HepG2 (cell line): ENCODE data around the gene PDK1. TPM values are rescaled to one million over a fixed set of nuclear protein-coding genes. Genes with fewer than 3 reads are reported as not detected.

ENCODE experiments used
- ATAC-seq: fragments of 200-7000 bp; cut with Tn5 transposase; 3 replicates; pipeline ENCODE4 v1.9.1; 2020; ENCODE audit warnings: mild to moderate bottlenecking, moderate library complexity
- BruUV-seq: library from RNA; stranded (reverse); fragments of 400-500 nt; replicated peaks from 2 replicates; lab custom pipeline; 2021; lab: Mats Ljungman, UMichigan
- CTCF ChIA-PET: fragments of 300-600 bp; formaldehyde crosslinking; extraction: SDS; loops from one replicate; lab custom pipeline; 2021; ENCODE audit warnings: low total read pairs, inconsistent platforms, low intra/inter-chr PET ratio; lab: Yijun Ruan, JAX
- POLR2A ChIA-PET: fragments of 350-600 bp; sonication (Branson Sonifier 250); formaldehyde crosslinking; loops from one replicate; lab custom pipeline; 2020; ENCODE audit warnings: antibody characterized with exemption, inconsistent platforms; lab: Yijun Ruan, JAX
- DNase-seq: peaks from one replicate; pipeline ENCODE4 v3.0.0-alpha.2; 2015; ENCODE audit warnings: low spot score
- FAIRE-seq: peaks from 3 replicates; lab custom pipeline; 2011; peaks lifted over from hg19 to GRCh38; lab: Jason Lieb, UNC
- H2AFZ ChIP-seq: one replicate; pipeline ENCODE4 v1.6.1; 2011; ENCODE audit warnings: low read length, inconsistent platforms
- H3K27ac ChIP-seq: fragments of 300-600 bp; 3 replicates; pipeline ENCODE4 v1.8.0; 2011; ENCODE audit warnings: mixed run types, mild to moderate bottlenecking, mixed read lengths, low read length, inconsistent platforms; ENCODE audit not compliant: insufficient read depth; ENCODE audit errors: extremely low read length
- H3K27me3 ChIP-seq, 2 experiments: fragments of 200-600 bp in 1 of 2; 2 replicates in 1 of 2; 3 replicates in 1 of 2; pipeline versions ENCODE4 v1.6.0 to v1.8.0; 2011; ENCODE audit warnings: low read length in 2 of 2, mild to moderate bottlenecking in 2 of 2, moderate library complexity in 2 of 2, inconsistent platforms in 1 of 2; ENCODE audit not compliant: insufficient read depth in 2 of 2, control insufficient read depth in 1 of 2
- H3K36me3 ChIP-seq, 2 experiments: fragments of 200-600 bp in 1 of 2; replicated peaks in 1 of 2; 2 replicates in 1 of 2; 3 replicates in 1 of 2; pipeline versions ENCODE4 v1.5.1 to v1.8.0; 2011; ENCODE audit warnings: low read length in 2 of 2, inconsistent platforms in 1 of 2; ENCODE audit not compliant: insufficient read depth in 2 of 2, control insufficient read depth in 1 of 2
- H3K4me1 ChIP-seq: 2 replicates; pipeline ENCODE4 v1.5.1; 2012; ENCODE audit warnings: low read length, inconsistent platforms; ENCODE audit not compliant: insufficient read depth
- H3K4me2 ChIP-seq: 2 replicates; pipeline ENCODE4 v1.6.0; 2011; ENCODE audit warnings: low read depth, low read length, inconsistent platforms
- H3K4me3 ChIP-seq, 3 experiments: fragments of 200-600 bp in 1 of 3; sonication (generic), shearing (Covaris generic) in 1 of 3; replicated peaks in 1 of 3; 2 replicates each; pipeline ENCODE4 v1.5.1; 2011 to 2016; ENCODE audit warnings: low read length in 3 of 3, inconsistent platforms in 2 of 3, low read depth in 2 of 3, mild to moderate bottlenecking in 2 of 3, control low read depth in 1 of 3, mixed read lengths in 1 of 3; ENCODE audit not compliant: insufficient read depth in 1 of 3
- H3K79me2 ChIP-seq: one replicate; pipeline ENCODE4 v1.6.1; 2011; ENCODE audit warnings: low read length, inconsistent platforms; ENCODE audit not compliant: insufficient read depth
- H3K9ac ChIP-seq: 2 replicates; pipeline ENCODE4 v1.6.0; 2011; ENCODE audit warnings: mild to moderate bottlenecking, low read depth, low read length, inconsistent platforms; ENCODE audit not compliant: insufficient read depth
- H3K9me3 ChIP-seq: 2 replicates; pipeline ENCODE4 v1.5.1; 2012; ENCODE audit warnings: mild to moderate bottlenecking, low read length
- H4K20me1 ChIP-seq: 2 replicates; pipeline ENCODE4 v1.6.0; 2011; ENCODE audit warnings: inconsistent platforms, mild to moderate bottlenecking, low read length, moderate library complexity; ENCODE audit not compliant: insufficient read depth
- ATF1 ChIP-seq: IDR thresholded peaks from 2 replicates; pipeline ENCODE4 v1.6.1; 2016; ENCODE audit warnings: mild to moderate bottlenecking, control low read depth
- ATF7 ChIP-seq, 2 experiments: fragments of 450-650 bp in 1 of 2; sonication (generic) in 1 of 2; formaldehyde crosslinking in 1 of 2; IDR thresholded peaks; 2 replicates each; pipeline versions ENCODE4 v1.4.0 to v1.6.1; 2016 to 2020; ENCODE audit warnings: antibody characterized with exemption in 1 of 2, mild to moderate bottlenecking in 1 of 2, missing genetic modification reagents in 1 of 2
- CREB1 ChIP-seq, 2 experiments: fragments of 450-650 bp in 1 of 2; IDR thresholded peaks; 2 replicates each; pipeline ENCODE4 v1.6.1; 2016 to 2017; ENCODE audit warnings: control low read depth in 1 of 2, mild to moderate bottlenecking in 1 of 2, missing compliant biosample characterization in 1 of 2, missing genetic modification characterization in 1 of 2
- GMEB2 ChIP-seq: IDR thresholded peaks from 2 replicates; pipeline ENCODE4 v1.6.1; 2016; ENCODE audit warnings: missing biosample characterization, missing genetic modification reagents, low read depth
- HIC2 ChIP-seq: sonication (generic); formaldehyde crosslinking; IDR thresholded peaks from 2 replicates; pipeline ENCODE4 v1.9.0; 2022; ENCODE audit warnings: low read depth, missing genetic modification reagents
- HNRNPUL1 ChIP-seq: fragments of 200-400 bp; formaldehyde crosslinking; IDR thresholded peaks from 2 replicates; pipeline ENCODE4 v1.6.1; 2017; ENCODE audit warnings: low read depth, mild to moderate bottlenecking, low read length, moderate library complexity
- HOXA9 ChIP-seq: sonication (generic); formaldehyde crosslinking; IDR thresholded peaks from 2 replicates; pipeline ENCODE4 v1.8.1; 2022; ENCODE audit warnings: missing genetic modification reagents, mild to moderate bottlenecking, moderate library complexity, borderline replicate concordance
- ZBTB34 ChIP-seq: sonication (generic); formaldehyde crosslinking; IDR thresholded peaks from 2 replicates; pipeline ENCODE4 v1.8.0; 2022; ENCODE audit warnings: mild to moderate bottlenecking, missing genetic modification reagents
- ZFX ChIP-seq: sonication (generic); formaldehyde crosslinking; IDR thresholded peaks from 2 replicates; pipeline ENCODE4 v1.4.0; 2020; ENCODE audit warnings: mild to moderate bottlenecking, low read depth, missing genetic modification reagents, moderate library complexity
- WGBS: methylation state at CpG from one replicate; pipeline ENCODE4 v1.1.6; 2017; ENCODE audit warnings: low lambda C conversion rate; 5-methylcytosine and 5-hydroxymethylcytosine counted together
- in situ Hi-C: cut with HindIII; loops from 2 replicates; pipeline ENCODE4 v1.10.0; 2017; ENCODE audit warnings: low pct_unique_long_range_greater_than_20kb; ENCODE audit not compliant: extremely low pct_ligation_motif_present
- intact Hi-C: fragments of 100-400 bp; cut with micrococcal nuclease; formaldehyde crosslinking; loops from one replicate; pipeline ENCODE4 v1.10.0; 2022; ENCODE audit not compliant: unreplicated experiment
- polyA plus RNA-seq, 8 experiments: library from polyadenylated mRNA; depleted of rRNA in 3 of 8; stranded (reverse) in 7 of 8; unstranded in 1 of 8; fragments of >200 nt; fragmentation: Illumina TruSeq in 4 of 8; extraction: Trizol in 4 of 8; gene quantifications; 2 replicates each; pipeline versions ENCODE4 v1.2.1 to v1.2.3, GENCODE V29; 2011 to 2016; ENCODE audit warnings: low read depth in 4 of 8, missing spikeins in 1 of 8, mixed read lengths in 1 of 8; ENCODE audit not compliant: insufficient read depth in 1 of 8
- total RNA-seq, 5 experiments: library from RNA; depleted of rRNA; stranded (reverse); fragments of >200 nt; fragmentation: Illumina TruSeq; extraction: Trizol; gene quantifications; 2 replicates each; pipeline ENCODE4 v1.2.3, GENCODE V29; 2016; ENCODE audit warnings: low read depth in 1 of 5
- TF ChIP-seq, protein P1 (sequence below): sonication (generic); formaldehyde crosslinking; conservative IDR thresholded peaks from 2 replicates; pipeline ENCODE4 v1.4.0; 2020; ENCODE audit warnings: missing genetic modification reagents
- TF ChIP-seq, protein P2 (sequence below): sonication (generic); formaldehyde crosslinking; IDR thresholded peaks from 2 replicates; pipeline ENCODE4 v1.5.0; 2020; ENCODE audit warnings: mild to moderate bottlenecking, missing genetic modification reagents, moderate library complexity

PDK1 gene
- total and polyA plus RNA-seq, 2 of the 13 experiments (the other 11 are each of a cell fraction or from before 2014, with no cell fraction given): 11.9 to 96.9 TPM

DNA sequence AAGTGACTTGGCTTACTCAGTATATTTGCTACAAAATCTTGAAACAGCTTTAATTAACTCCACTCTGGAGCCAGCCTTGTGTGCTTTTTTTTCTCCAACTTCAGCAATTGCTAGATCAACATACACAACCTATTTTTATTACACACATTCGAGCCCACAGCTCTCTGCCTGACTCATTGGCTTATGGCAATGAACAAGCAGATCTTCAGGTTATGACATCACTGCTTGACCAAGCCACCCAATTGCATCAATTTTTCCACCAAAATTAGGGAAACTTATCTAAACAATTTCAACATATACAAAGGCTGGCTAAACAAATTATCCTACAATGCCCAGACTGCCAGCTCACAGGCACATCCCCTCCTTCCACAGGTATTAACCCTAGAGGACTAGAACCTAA is 39.6 kb upstream of the PDK1 start:
- Histone ChIP-seq H3K9ac (no peak overlapping the region), H3K79me2 (no peaks in the 10 kb centered on the region), H4K20me1 (no peaks in the 10 kb centered on the region), H3K27me3 (peaks cover 0 to 2% of the 10 kb centered on the region in 2 experiments; a peak in 2 of 5 replicates), H3K27ac (no peak overlapping the region), H3K4me2 (no peak overlapping the region), H3K36me3 (no peaks in the 10 kb centered on the region), H3K4me3 (no peak overlapping the region), H3K4me1 (no peaks in the 10 kb centered on the region), H3K9me3 (peaks cover 43% of the 10 kb centered on the region), H2AFZ (no peak overlapping the region)
- intact Hi-C loops: no loop called here
- BruUV-seq: no TSS peak
- DNase-seq: no peak
- TF ChIP-seq, protein P1, sequence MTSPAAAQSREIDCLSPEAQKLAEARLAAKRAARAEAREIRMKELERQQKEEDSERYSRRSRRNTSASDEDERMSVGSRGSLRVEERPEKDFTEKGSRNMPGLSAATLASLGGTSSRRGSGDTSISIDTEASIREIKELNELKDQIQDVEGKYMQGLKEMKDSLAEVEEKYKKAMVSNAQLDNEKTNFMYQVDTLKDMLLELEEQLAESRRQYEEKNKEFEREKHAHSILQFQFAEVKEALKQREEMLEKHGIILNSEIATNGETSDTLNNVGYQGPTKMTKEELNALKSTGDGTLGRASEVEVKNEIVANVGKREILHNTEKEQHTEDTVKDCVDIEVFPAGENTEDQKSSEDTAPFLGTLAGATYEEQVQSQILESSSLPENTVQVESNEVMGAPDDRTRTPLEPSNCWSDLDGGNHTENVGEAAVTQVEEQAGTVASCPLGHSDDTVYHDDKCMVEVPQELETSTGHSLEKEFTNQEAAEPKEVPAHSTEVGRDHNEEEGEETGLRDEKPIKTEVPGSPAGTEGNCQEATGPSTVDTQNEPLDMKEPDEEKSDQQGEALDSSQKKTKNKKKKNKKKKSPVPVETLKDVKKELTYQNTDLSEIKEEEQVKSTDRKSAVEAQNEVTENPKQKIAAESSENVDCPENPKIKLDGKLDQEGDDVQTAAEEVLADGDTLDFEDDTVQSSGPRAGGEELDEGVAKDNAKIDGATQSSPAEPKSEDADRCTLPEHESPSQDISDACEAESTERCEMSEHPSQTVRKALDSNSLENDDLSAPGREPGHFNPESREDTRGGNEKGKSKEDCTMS (CRISPR knock-in tag): no peak
- TF ChIP-seq ZFX (CRISPR knock-in tag) (no peak), HOXA9 (CRISPR knock-in tag) (no peak), HIC2 (CRISPR knock-in tag) (no peak), GMEB2 (CRISPR knock-in tag) (no peak), HNRNPUL1 (no peak), ZBTB34 (CRISPR knock-in tag) (no peak), ATF1 (CRISPR knock-in tag) (no peak), ATF7 (IDR thresholded peaks at IDR 0.05) (peak; percentile 38; the same call in 1 of the 2 replicates), ATF7 (CRISPR knock-in tag; IDR thresholded peaks at IDR 0.05) (no peak), CREB1 (IDR thresholded peaks at IDR 0.05) (0 out of 2 replicates have a peak, but pooled peaks have one; percentile 52), CREB1 (CRISPR knock-in tag; IDR thresholded peaks at IDR 0.05) (no peak)
- TF ChIP-seq, protein P2, sequence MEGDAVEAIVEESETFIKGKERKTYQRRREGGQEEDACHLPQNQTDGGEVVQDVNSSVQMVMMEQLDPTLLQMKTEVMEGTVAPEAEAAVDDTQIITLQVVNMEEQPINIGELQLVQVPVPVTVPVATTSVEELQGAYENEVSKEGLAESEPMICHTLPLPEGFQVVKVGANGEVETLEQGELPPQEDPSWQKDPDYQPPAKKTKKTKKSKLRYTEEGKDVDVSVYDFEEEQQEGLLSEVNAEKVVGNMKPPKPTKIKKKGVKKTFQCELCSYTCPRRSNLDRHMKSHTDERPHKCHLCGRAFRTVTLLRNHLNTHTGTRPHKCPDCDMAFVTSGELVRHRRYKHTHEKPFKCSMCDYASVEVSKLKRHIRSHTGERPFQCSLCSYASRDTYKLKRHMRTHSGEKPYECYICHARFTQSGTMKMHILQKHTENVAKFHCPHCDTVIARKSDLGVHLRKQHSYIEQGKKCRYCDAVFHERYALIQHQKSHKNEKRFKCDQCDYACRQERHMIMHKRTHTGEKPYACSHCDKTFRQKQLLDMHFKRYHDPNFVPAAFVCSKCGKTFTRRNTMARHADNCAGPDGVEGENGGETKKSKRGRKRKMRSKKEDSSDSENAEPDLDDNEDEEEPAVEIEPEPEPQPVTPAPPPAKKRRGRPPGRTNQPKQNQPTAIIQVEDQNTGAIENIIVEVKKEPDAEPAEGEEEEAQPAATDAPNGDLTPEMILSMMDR (CRISPR knock-in tag): no peak
- ChIA-PET POLR2A (no interaction called here), CTCF (no interaction called here)
- ATAC-seq: no peak
- WGBS: 16% methylated on average over 1 of the region's 1 CpG
- in situ Hi-C loops: no loop called here
- no peak for FAIRE-seq
